Measurements from ENCODE around the gene CCDC146. TPM values are rescaled to one million over a fixed set of nuclear protein-coding genes. Genes with fewer than 3 reads are reported as not detected.
"Not testable (repeated sequence)": the region's sequence is repeated elsewhere in the genome, so short reads cannot be mapped to it uniquely, and the experiment has no call there.

CCDC146 gene
- total RNA-seq (ENCODE audit: unreplicated experiment) = 4.5 TPM
- long read RNA-seq = 0 reads

- peak; percentile 94 for DNase-seq (ENCODE audit: low spot score)
- H3K9me3 Mint-ChIP-seq (ENCODE audit: unreplicated experiment); H3K4me1 Mint-ChIP-seq (ENCODE audit: unreplicated experiment); H3K27me3 Mint-ChIP-seq (ENCODE audit: unreplicated experiment); H3K36me3 Mint-ChIP-seq (ENCODE audit: low read depth, unreplicated experiment): not testable (repeated sequence)
- H3K4me3 Mint-ChIP-seq (ENCODE audit: unreplicated experiment) = peak within 1 kb of the TSS; percentile 92
- H3K27ac Mint-ChIP-seq (ENCODE audit: unreplicated experiment) = peak within 1 kb of the TSS; percentile 94
These were observed at the start of gene CCDC146 for GRCh38 chr7:77121860-77122681. CCDC146 (plus strand) TSS chr7:77122615; CDS start chr7:77167669, 45,054 bp downstream.

- not testable (repeated sequence) for H3K4me3 Mint-ChIP-seq (ENCODE audit: unreplicated experiment); H3K4me1 Mint-ChIP-seq (ENCODE audit: unreplicated experiment); H3K9me3 Mint-ChIP-seq (ENCODE audit: unreplicated experiment); DNase-seq (ENCODE audit: low spot score); H3K27ac Mint-ChIP-seq (ENCODE audit: unreplicated experiment); H3K36me3 Mint-ChIP-seq (ENCODE audit: low read depth, unreplicated experiment); H3K27me3 Mint-ChIP-seq (ENCODE audit: unreplicated experiment)
These were observed 47.5 kb upstream of the CCDC146 start for GRCh38 chr7:77074786-77075396.

GRCh38 chr7:77077060-77077459 is 45.4 kb upstream of the CCDC146 start:
- not testable (repeated sequence) for H3K4me1 Mint-ChIP-seq (ENCODE audit: unreplicated experiment); H3K36me3 Mint-ChIP-seq (ENCODE audit: low read depth, unreplicated experiment); H3K27ac Mint-ChIP-seq (ENCODE audit: unreplicated experiment); H3K9me3 Mint-ChIP-seq (ENCODE audit: unreplicated experiment); H3K4me3 Mint-ChIP-seq (ENCODE audit: unreplicated experiment); H3K27me3 Mint-ChIP-seq (ENCODE audit: unreplicated experiment); DNase-seq (ENCODE audit: low spot score)

GRCh38 chr7:77079112-77079511 is 43.3 kb upstream of the CCDC146 start:
- not testable (repeated sequence) for DNase-seq (ENCODE audit: low spot score); H3K36me3 Mint-ChIP-seq (ENCODE audit: low read depth, unreplicated experiment); H3K27me3 Mint-ChIP-seq (ENCODE audit: unreplicated experiment); H3K4me3 Mint-ChIP-seq (ENCODE audit: unreplicated experiment); H3K4me1 Mint-ChIP-seq (ENCODE audit: unreplicated experiment); H3K9me3 Mint-ChIP-seq (ENCODE audit: unreplicated experiment); H3K27ac Mint-ChIP-seq (ENCODE audit: unreplicated experiment)

- not testable (repeated sequence) for H3K9me3 Mint-ChIP-seq (ENCODE audit: unreplicated experiment); H3K27me3 Mint-ChIP-seq (ENCODE audit: unreplicated experiment); H3K27ac Mint-ChIP-seq (ENCODE audit: unreplicated experiment); DNase-seq (ENCODE audit: low spot score); H3K4me1 Mint-ChIP-seq (ENCODE audit: unreplicated experiment); H3K4me3 Mint-ChIP-seq (ENCODE audit: unreplicated experiment); H3K36me3 Mint-ChIP-seq (ENCODE audit: low read depth, unreplicated experiment)
These were observed 42.8 kb upstream of the CCDC146 start for GRCh38 chr7:77079624-77080023.

- H3K36me3 Mint-ChIP-seq (ENCODE audit: low read depth, unreplicated experiment); H3K9me3 Mint-ChIP-seq (ENCODE audit: unreplicated experiment); H3K27me3 Mint-ChIP-seq (ENCODE audit: unreplicated experiment); H3K4me3 Mint-ChIP-seq (ENCODE audit: unreplicated experiment); H3K27ac Mint-ChIP-seq (ENCODE audit: unreplicated experiment); DNase-seq (ENCODE audit: low spot score); H3K4me1 Mint-ChIP-seq (ENCODE audit: unreplicated experiment): not testable (repeated sequence)
These were observed 42.2 kb upstream of the CCDC146 start for GRCh38 chr7:77080236-77080635.

GRCh38 chr7:77082192-77082591 is 40.2 kb upstream of the CCDC146 start:
- not testable (repeated sequence) for H3K4me1 Mint-ChIP-seq (ENCODE audit: unreplicated experiment); DNase-seq (ENCODE audit: low spot score); H3K27me3 Mint-ChIP-seq (ENCODE audit: unreplicated experiment); H3K9me3 Mint-ChIP-seq (ENCODE audit: unreplicated experiment); H3K36me3 Mint-ChIP-seq (ENCODE audit: low read depth, unreplicated experiment); H3K27ac Mint-ChIP-seq (ENCODE audit: unreplicated experiment); H3K4me3 Mint-ChIP-seq (ENCODE audit: unreplicated experiment)

GRCh38 chr7:77092301-77092700 is 30.1 kb upstream of the CCDC146 start:
- H3K27me3 Mint-ChIP-seq (ENCODE audit: unreplicated experiment); H3K4me3 Mint-ChIP-seq (ENCODE audit: unreplicated experiment); DNase-seq (ENCODE audit: low spot score); H3K9me3 Mint-ChIP-seq (ENCODE audit: unreplicated experiment); H3K4me1 Mint-ChIP-seq (ENCODE audit: unreplicated experiment); H3K27ac Mint-ChIP-seq (ENCODE audit: unreplicated experiment): not testable (repeated sequence)
- peaks cover 20% of the 10 kb centered on the region for H3K36me3 Mint-ChIP-seq (ENCODE audit: low read depth, unreplicated experiment)

- not testable (repeated sequence) for H3K4me1 Mint-ChIP-seq (ENCODE audit: unreplicated experiment); H3K27me3 Mint-ChIP-seq (ENCODE audit: unreplicated experiment); DNase-seq (ENCODE audit: low spot score); H3K4me3 Mint-ChIP-seq (ENCODE audit: unreplicated experiment); H3K27ac Mint-ChIP-seq (ENCODE audit: unreplicated experiment); H3K9me3 Mint-ChIP-seq (ENCODE audit: unreplicated experiment); H3K36me3 Mint-ChIP-seq (ENCODE audit: low read depth, unreplicated experiment)
These were observed 21.9 kb upstream of the CCDC146 start for GRCh38 chr7:77100501-77100900.

- not testable (repeated sequence) for H3K36me3 Mint-ChIP-seq (ENCODE audit: low read depth, unreplicated experiment); H3K27ac Mint-ChIP-seq (ENCODE audit: unreplicated experiment); H3K4me3 Mint-ChIP-seq (ENCODE audit: unreplicated experiment); H3K27me3 Mint-ChIP-seq (ENCODE audit: unreplicated experiment); H3K4me1 Mint-ChIP-seq (ENCODE audit: unreplicated experiment); DNase-seq (ENCODE audit: low spot score); H3K9me3 Mint-ChIP-seq (ENCODE audit: unreplicated experiment)
These were observed 21.2 kb upstream of the CCDC146 start for GRCh38 chr7:77101187-77101586.

GRCh38 chr7:77102671-77103070 is 19.7 kb upstream of the CCDC146 start:
- H3K27me3 Mint-ChIP-seq (ENCODE audit: unreplicated experiment); H3K9me3 Mint-ChIP-seq (ENCODE audit: unreplicated experiment); H3K4me3 Mint-ChIP-seq (ENCODE audit: unreplicated experiment); DNase-seq (ENCODE audit: low spot score); H3K36me3 Mint-ChIP-seq (ENCODE audit: low read depth, unreplicated experiment); H3K27ac Mint-ChIP-seq (ENCODE audit: unreplicated experiment); H3K4me1 Mint-ChIP-seq (ENCODE audit: unreplicated experiment): not testable (repeated sequence)

- not testable (repeated sequence) for DNase-seq (ENCODE audit: low spot score); H3K36me3 Mint-ChIP-seq (ENCODE audit: low read depth, unreplicated experiment); H3K27ac Mint-ChIP-seq (ENCODE audit: unreplicated experiment); H3K4me1 Mint-ChIP-seq (ENCODE audit: unreplicated experiment); H3K9me3 Mint-ChIP-seq (ENCODE audit: unreplicated experiment); H3K27me3 Mint-ChIP-seq (ENCODE audit: unreplicated experiment); H3K4me3 Mint-ChIP-seq (ENCODE audit: unreplicated experiment)
These were observed 16.5 kb upstream of the CCDC146 start for GRCh38 chr7:77105904-77106303.
